H1 (cell line): Measurements from ENCODE around the gene ACAP2. TPM values are rescaled to one million over a fixed set of nuclear protein-coding genes. Genes with fewer than 3 reads are reported as not detected.

Experiments
- CTCF ChIA-PET: fragments of 300-600 bp; sonication (Branson Sonifier 250); formaldehyde crosslinking; loops from one replicate; lab custom pipeline; 2021; ENCODE audit not compliant: partially characterized antibody; lab: Charles Lee
- POLR2A ChIA-PET: fragments of 300-600 bp; sonication (Branson Sonifier 250); formaldehyde crosslinking; loops from one replicate; lab custom pipeline; 2021; ENCODE audit warnings: inconsistent platforms; ENCODE audit not compliant: partially characterized antibody; lab: Charles Lee
- DNase-seq, 2 experiments: peaks; one replicate each; pipeline versions ENCODE4 v3.0.0 to v3.0.0-alpha.2; 2010 to 2022; ENCODE audit warnings: low spot score in 2 of 2, low read depth in 1 of 2, mixed read lengths in 1 of 2
- FAIRE-seq: peaks from 2 replicates; lab custom pipeline; 2011; peaks lifted over from hg19 to GRCh38; lab: Jason Lieb, UNC
- H2AFZ ChIP-seq: 2 replicates; pipeline ENCODE4 v1.8.1; 2012; ENCODE audit warnings: low read length, inconsistent platforms
- H2AK5ac ChIP-seq: 2 replicates; pipeline ENCODE4 v1.6.1; 2013; ENCODE audit warnings: low read depth, low read length
- H2BK120ac ChIP-seq: replicated peaks from 2 replicates; pipeline ENCODE3; 2013; ENCODE audit warnings: low read depth, low read length, inconsistent platforms
- H2BK12ac ChIP-seq: 2 replicates; pipeline ENCODE4 v1.6.1; 2013; ENCODE audit warnings: low read depth, low read length
- H2BK15ac ChIP-seq: 2 replicates; pipeline ENCODE4 v1.6.1; 2013; ENCODE audit warnings: low read length
- H2BK20ac ChIP-seq: 2 replicates; pipeline ENCODE4 v1.6.1; 2013; ENCODE audit warnings: low read length
- H2BK5ac ChIP-seq: 2 replicates; pipeline ENCODE4 v1.6.1; 2013; ENCODE audit warnings: low read depth, low read length
- H3K14ac ChIP-seq: 2 replicates; pipeline ENCODE4 v1.6.1; 2013; ENCODE audit warnings: inconsistent platforms; ENCODE audit not compliant: insufficient read length
- H3K18ac ChIP-seq: 2 replicates; pipeline ENCODE4 v1.6.1; 2013; ENCODE audit warnings: low read length; ENCODE audit errors: extremely low read depth
- H3K23ac ChIP-seq: 2 replicates; pipeline ENCODE4 v1.6.1; 2013; ENCODE audit warnings: inconsistent platforms; ENCODE audit not compliant: insufficient read length
- H3K23me2 ChIP-seq: 2 replicates; pipeline ENCODE4 v1.6.1; 2013; ENCODE audit warnings: low read depth, low read length
- H3K27ac ChIP-seq: 2 replicates; pipeline ENCODE4 v1.6.1; 2011; ENCODE audit warnings: low read depth, low read length, inconsistent platforms
- H3K27me3 ChIP-seq, 4 experiments: replicated peaks in 1 of 4; 1 replicate in 1 of 4; 2 replicates in 3 of 4; pipeline versions ENCODE4 v1.6.1 to v1.8.1; 2011 to 2013; ENCODE audit warnings: low read length in 3 of 4, mild to moderate bottlenecking in 3 of 4, inconsistent platforms in 2 of 4, mixed read lengths in 2 of 4, moderate library complexity in 1 of 4; ENCODE audit not compliant: control insufficient read depth in 3 of 4, insufficient read depth in 3 of 4; ENCODE audit errors: extremely low read depth in 1 of 4
- H3K36me3 ChIP-seq, 4 experiments: 2 replicates each; pipeline versions ENCODE4 v1.6.1 to v1.8.1; 2011 to 2013; ENCODE audit warnings: mild to moderate bottlenecking in 4 of 4, low read length in 3 of 4, moderate library complexity in 2 of 4, control low read depth in 1 of 4, inconsistent platforms in 1 of 4; ENCODE audit not compliant: insufficient read depth in 4 of 4, control insufficient read depth in 2 of 4
- H3K4ac ChIP-seq: replicated peaks from 2 replicates; pipeline ENCODE3; 2013; ENCODE audit warnings: low read length, low read depth, mixed read lengths, inconsistent platforms; ENCODE audit not compliant: insufficient read length
- H3K4me1 ChIP-seq, 4 experiments: replicated peaks in 1 of 4; 1 replicate in 1 of 4; 2 replicates in 3 of 4; pipeline versions ENCODE4 v1.6.1 to v1.8.1; 2011 to 2013; ENCODE audit warnings: low read length in 3 of 4, inconsistent platforms in 2 of 4, mixed read lengths in 1 of 4; ENCODE audit not compliant: insufficient read depth in 4 of 4, control insufficient read depth in 3 of 4
- H3K4me2 ChIP-seq, 2 experiments: 2 replicates each; pipeline versions ENCODE4 v1.6.1 to v1.8.1; 2011 to 2013; ENCODE audit warnings: low read depth in 2 of 2, low read length in 2 of 2, control low read depth in 1 of 2, inconsistent platforms in 1 of 2, mild to moderate bottlenecking in 1 of 2; ENCODE audit not compliant: insufficient read depth in 1 of 2
- H3K4me3 ChIP-seq, 4 experiments: fragments of 200-600, 300-600 bp in 1 of 4; sonication (generic), shearing (Covaris generic), sonication (Bioruptor Twin) in 1 of 4; 2 replicates each; pipeline versions ENCODE4 v1.5.1 to v1.8.1; 2011 to 2016; ENCODE audit warnings: low read length in 4 of 4, low read depth in 3 of 4, control low read depth in 2 of 4, inconsistent platforms in 2 of 4, mild to moderate bottlenecking in 2 of 4, mixed read lengths in 1 of 4, moderate library complexity in 1 of 4; ENCODE audit not compliant: insufficient read depth in 2 of 4; ENCODE audit errors: extremely low read depth in 1 of 4
- H3K56ac ChIP-seq: replicated peaks from 2 replicates; pipeline ENCODE3; 2013; ENCODE audit warnings: low read depth, mild to moderate bottlenecking, mixed read lengths, low read length, inconsistent platforms; ENCODE audit not compliant: insufficient read length
- H3K79me1 ChIP-seq: 2 replicates; pipeline ENCODE4 v1.6.1; 2013; ENCODE audit warnings: low read depth, low read length, control low read depth
- H3K79me2 ChIP-seq, 2 experiments: 2 replicates each; pipeline versions ENCODE4 v1.6.1 to v1.8.1; 2012 to 2013; ENCODE audit warnings: low read length in 2 of 2, mild to moderate bottlenecking in 2 of 2, inconsistent platforms in 1 of 2; ENCODE audit not compliant: insufficient read depth in 2 of 2, control insufficient read depth in 1 of 2
- H3K9ac ChIP-seq, 4 experiments: replicated peaks in 1 of 4; 1 replicate in 1 of 4; 2 replicates in 3 of 4; pipeline versions ENCODE4 v1.6.1 to v1.8.1; 2011 to 2013; ENCODE audit warnings: low read depth in 3 of 4, low read length in 3 of 4, control low read depth in 2 of 4, mild to moderate bottlenecking in 2 of 4, moderate library complexity in 2 of 4, inconsistent platforms in 1 of 4; ENCODE audit errors: extremely low read depth in 1 of 4
- H3K9me3 ChIP-seq, 2 experiments: 2 replicates each; pipeline versions ENCODE4 v1.6.1 to v1.8.1; 2012 to 2013; ENCODE audit warnings: mild to moderate bottlenecking in 2 of 2, moderate library complexity in 2 of 2, control low read depth in 1 of 2, inconsistent platforms in 1 of 2, low read depth in 1 of 2, low read length in 1 of 2, mixed read lengths in 1 of 2; ENCODE audit not compliant: insufficient read depth in 2 of 2
- H4K20me1 ChIP-seq, 2 experiments: replicated peaks in 1 of 2; 2 replicates each; pipeline versions ENCODE3 to v1.8.1; 2011 to 2013; ENCODE audit warnings: inconsistent platforms in 2 of 2, low read length in 2 of 2, mild to moderate bottlenecking in 1 of 2; ENCODE audit not compliant: insufficient read depth in 2 of 2, control insufficient read depth in 1 of 2
- H4K5ac ChIP-seq: 2 replicates; pipeline ENCODE4 v1.6.1; 2013; ENCODE audit warnings: low read length, low read depth, mixed read lengths, inconsistent platforms; ENCODE audit not compliant: insufficient read length
- H4K8ac ChIP-seq: 2 replicates; pipeline ENCODE4 v1.8.0; 2013; ENCODE audit warnings: mild to moderate bottlenecking, moderate library complexity, low read length, inconsistent platforms; ENCODE audit not compliant: insufficient read depth; ENCODE audit errors: extremely low read depth
- H4K91ac ChIP-seq: replicated peaks from 2 replicates; pipeline ENCODE3; 2013; ENCODE audit warnings: low read length, mixed read lengths, inconsistent platforms; ENCODE audit not compliant: insufficient read length
- ASH2L ChIP-seq: fragments of 200-600, 300-600 bp; sonication (generic); IDR thresholded peaks from one replicate; pipeline ENCODE4 v1.7.1; 2017; ENCODE audit warnings: low read length
- BRCA1 ChIP-seq: IDR thresholded peaks from 2 replicates; pipeline ENCODE4 v1.6.1; 2012; ENCODE audit warnings: low read depth, low read length, improper control_type of control experiment
- CHD1 ChIP-seq: IDR thresholded peaks from 2 replicates; pipeline ENCODE4 v1.6.1; 2012; ENCODE audit warnings: low read depth, low read length, improper control_type of control experiment
- CREB1 ChIP-seq: IDR thresholded peaks from 2 replicates; pipeline ENCODE4 v1.6.1; 2012; ENCODE audit warnings: inconsistent platforms
- GABPA ChIP-seq: IDR thresholded peaks from 2 replicates; pipeline ENCODE4 v1.6.1; 2011; ENCODE audit warnings: mild to moderate bottlenecking, low read length, moderate library complexity, borderline replicate concordance; ENCODE audit not compliant: insufficient read depth
- JUN ChIP-seq: IDR thresholded peaks from 2 replicates; pipeline ENCODE4 v1.6.1; 2011; ENCODE audit warnings: low read depth, mild to moderate bottlenecking, improper control_type of control experiment, low read length
- KDM5A ChIP-seq: fragments of 200-600 bp; IDR thresholded peaks from 2 replicates; pipeline ENCODE4 v1.7.1; 2012; ENCODE audit warnings: mild to moderate bottlenecking, low read length, inconsistent platforms, mixed read lengths
- NRF1 ChIP-seq: IDR thresholded peaks from 2 replicates; pipeline ENCODE4 v1.6.1; 2011; ENCODE audit warnings: mild to moderate bottlenecking, low read depth, low read length, improper control_type of control experiment
- PHF8 ChIP-seq: fragments of 200-600 bp; sonication (generic); conservative IDR thresholded peaks from 2 replicates; pipeline ENCODE4 v1.7.1; 2012; ENCODE audit warnings: low read depth, mild to moderate bottlenecking, inconsistent platforms, low read length, moderate library complexity
- RXRA ChIP-seq: IDR thresholded peaks from 2 replicates; pipeline ENCODE4 v1.6.1; 2011; ENCODE audit warnings: low read depth, mild to moderate bottlenecking, low read length, moderate library complexity; ENCODE audit not compliant: insufficient read depth
- SIN3A ChIP-seq, 2 experiments: IDR thresholded peaks in 1 of 2; conservative IDR thresholded peaks in 1 of 2; 2 replicates each; pipeline ENCODE4 v1.6.1; 2011 to 2012; ENCODE audit warnings: low read length in 2 of 2, improper control_type of control experiment in 1 of 2, low read depth in 1 of 2, mild to moderate bottlenecking in 1 of 2
- TEAD4 ChIP-seq: IDR thresholded peaks from 2 replicates; pipeline ENCODE4 v1.6.1; 2012; ENCODE audit warnings: low read depth, low read length, inconsistent platforms, mixed read lengths
- WGBS, 2 experiments: shearing (Covaris generic) in 1 of 2; methylation state at CpG; one replicate each; pipeline versions ENCODE4 v1.1.6 to v1.1.7; 2013 to 2015; ENCODE audit warnings: low lambda C conversion rate in 2 of 2, mixed read lengths in 2 of 2, inconsistent platforms in 1 of 2, low coverage in 1 of 2, missing lambda C conversion rate in 1 of 2; ENCODE audit not compliant: insufficient replicate concordance in 2 of 2, insufficient coverage in 1 of 2, insufficient read length in 1 of 2; ENCODE audit errors: extremely low coverage in 1 of 2, missing lambda C conversion rate in 1 of 2; 5-methylcytosine and 5-hydroxymethylcytosine counted together
- polyA plus RNA-seq, 7 experiments: library from polyadenylated mRNA; depleted of rRNA in 3 of 7; stranded (reverse) in 5 of 7; unstranded in 2 of 7; fragments of >200 nt in 5 of 7; fragments of 200-250 nt in 2 of 7; gene quantifications; 1 replicate in 5 of 7; 2 replicates in 1 of 7; 4 replicates in 1 of 7; pipeline versions ENCODE4 v1.2.1 to v1.2.3, GENCODE V29; 2011 to 2013; ENCODE audit warnings: missing spikeins in 2 of 7, mixed read lengths in 2 of 7
- total RNA-seq: library from RNA; stranded (reverse); fragmentation: NEBNext Ultra II Directional; extraction: Animal tissue kit (Norgen Biotek cat#: 25700); gene quantifications from 2 replicates; pipeline ENCODE4 v1.2.1, GENCODE V29; 2021

Gene ACAP2
- total and polyA plus RNA-seq, 2 of the 8 experiments (the other 6 are each of a cell fraction or from before 2014, with no cell fraction given): 7.7 to 37.3 TPM

DNA sequence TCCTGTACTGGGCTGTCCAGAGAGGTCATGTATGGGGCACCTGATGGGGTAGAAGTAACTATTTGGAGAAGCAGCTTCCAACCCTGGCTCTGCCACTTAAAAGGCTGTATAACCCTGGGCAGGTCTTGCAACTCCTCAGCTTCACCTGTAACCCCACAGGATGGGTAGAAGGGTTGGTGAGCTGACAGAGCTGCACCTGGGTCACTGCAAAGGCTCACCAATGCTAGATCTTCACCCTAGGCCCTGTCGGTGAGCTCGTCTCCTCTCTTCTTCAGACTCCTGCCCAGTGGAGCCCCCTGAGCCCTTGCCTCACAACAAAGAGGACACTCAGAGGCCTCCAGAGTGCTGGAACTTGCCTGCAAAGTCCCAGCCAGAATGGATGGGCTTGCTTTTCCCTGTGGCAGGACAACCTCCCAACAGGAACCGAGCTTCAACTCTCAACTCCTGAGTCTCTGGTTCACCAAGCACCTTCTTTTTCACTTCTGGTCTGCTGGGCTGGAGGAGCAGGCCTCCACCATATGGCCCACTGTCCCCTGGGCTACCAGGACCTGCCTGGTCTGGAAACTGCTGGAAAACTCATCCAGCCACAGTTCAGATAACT is 217.7 kb downstream of the ACAP2 start:
- peaks cover 16% of the 10 kb centered on the region for H3K79me1 ChIP-seq
- H3K18ac ChIP-seq: no peak overlapping the region
- POLR2A ChIA-PET: interaction anchor here (0.9 to 1.2 kb wide), 4 partner anchors 9 to 30 kb away, joined by 3 to 4 read pairs (median 4); no protein-coding TSS in a partner anchor
- H3K9ac ChIP-seq: no peak overlapping the region
- H3K4me1 ChIP-seq: peaks cover 0 to 14% (median 6%) of the 10 kb centered on the region in 4 experiments; a peak in 6 of 7 replicates
- no peak overlapping the region for H4K8ac ChIP-seq
- no peak overlapping the region for H3K23ac ChIP-seq
- 79% methylated on average over 3 of the region's 3 CpGs; no CpG with 5 or more reads in 1 of the 2 experiments for WGBS, 2 experiments
- FAIRE-seq (no peak), DNase-seq (peak in 1 of 2 experiments; percentile 44)
- H2BK20ac ChIP-seq: no peak overlapping the region
- no peaks in the 10 kb centered on the region for H3K9me3 ChIP-seq
- H3K27ac ChIP-seq: no peak overlapping the region
- H3K23me2 ChIP-seq: no peaks in the 10 kb centered on the region
- no peaks in the 10 kb centered on the region for H3K27me3 ChIP-seq
- CTCF ChIA-PET: interaction anchor here (0.5 to 1.7 kb wide), 14 partner anchors 12 to 1723 kb away, joined by 3 to 7 read pairs (median 3); partner anchors contain the start of gene LSG1
- no peak overlapping the region for H3K14ac ChIP-seq
- H4K20me1 ChIP-seq: peaks cover 2 to 5% of the 10 kb centered on the region in 2 experiments
- H4K5ac ChIP-seq: no peak overlapping the region
- no peak overlapping the region for H4K91ac ChIP-seq
- no peak overlapping the region for H2AFZ ChIP-seq
- no peak overlapping the region for H2BK120ac ChIP-seq
- H2AK5ac ChIP-seq: no peak overlapping the region
- H3K36me3 ChIP-seq: peaks cover 0 to 4% (median 2%) of the 10 kb centered on the region in 4 experiments; a peak in 3 of 8 replicates
- no peak overlapping the region for H2BK12ac ChIP-seq
- no peak overlapping the region for H3K56ac ChIP-seq
- H2BK15ac ChIP-seq: peak overlapping the region; percentile 46; the same call in 1 of the 2 replicates
- no peak overlapping the region for H3K4me2 ChIP-seq
- H3K4me3 ChIP-seq: no peak overlapping the region
- 0 out of 2 replicates have a peak overlapping the region, but pooled peaks have one; percentile 30 for H2BK5ac ChIP-seq
- no peak overlapping the region for H3K4ac ChIP-seq
- peaks cover 0 to 18% of the 10 kb centered on the region in 2 experiments; a peak in 2 of 4 replicates for H3K79me2 ChIP-seq
- TF ChIP-seq TEAD4: no peak
- no peak for TF ChIP-seq ASH2L
- no peak for TF ChIP-seq CHD1
- TF ChIP-seq PHF8: no peak
- no peak for TF ChIP-seq NRF1
- no peak for TF ChIP-seq GABPA
- no peak for TF ChIP-seq BRCA1
- TF ChIP-seq JUN: no peak
- TF ChIP-seq SIN3A (conservative IDR thresholded peaks at IDR 0.05 in 1 of 2, IDR thresholded peaks at IDR 0.05 in 1 of 2; ENCODE audit: low read depth in 1 of 2, low read length in 2 of 2): no peak
- no peak for TF ChIP-seq KDM5A
- no peak for TF ChIP-seq RXRA
- no peak for TF ChIP-seq CREB1
